HG03039 (cell line): ENCODE measurements around the gene MOB3A.

Source experiments
- ATAC-seq: cut with Tn5 transposase; IDR thresholded peaks from one replicate; pipeline ENCODE4 v1.9.1; 2021; ENCODE audit warnings: mild to moderate bottlenecking, moderate library complexity; ENCODE audit not compliant: unreplicated experiment

Gene MOB3A

DNA sequence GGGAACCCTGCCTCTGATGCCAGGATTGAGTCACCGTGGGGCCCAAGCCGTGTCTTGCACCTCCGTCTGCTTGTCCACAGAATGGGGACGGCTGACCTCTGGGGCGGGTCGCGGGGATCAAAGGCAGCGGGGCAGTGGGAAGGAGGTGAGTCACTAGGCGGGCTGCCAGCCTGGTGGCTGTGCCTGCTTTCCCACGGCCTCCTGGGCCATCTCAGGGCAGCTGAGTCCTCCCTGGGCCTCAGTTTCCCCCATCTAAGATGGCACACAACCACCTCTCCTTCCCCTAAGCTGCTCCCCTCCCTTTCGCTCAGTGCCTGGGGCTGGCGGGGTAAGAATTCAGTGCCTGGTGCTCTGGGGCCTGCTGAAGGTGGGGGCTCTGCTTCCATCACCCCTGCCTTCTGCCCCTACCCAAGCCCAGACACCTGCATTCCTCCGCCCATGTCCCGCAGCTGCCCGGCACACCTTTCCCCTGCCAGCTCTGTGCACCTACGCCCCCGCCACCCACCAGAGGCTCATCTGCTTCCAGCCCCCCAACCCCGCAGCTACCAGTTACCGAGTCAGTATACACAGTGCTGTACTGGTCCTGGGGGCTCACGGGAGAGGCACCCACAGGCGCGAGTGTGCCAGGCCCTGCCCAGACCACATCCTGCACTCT, 48.5 kb downstream of the MOB3A start:
- no peak for ATAC-seq

DNA sequence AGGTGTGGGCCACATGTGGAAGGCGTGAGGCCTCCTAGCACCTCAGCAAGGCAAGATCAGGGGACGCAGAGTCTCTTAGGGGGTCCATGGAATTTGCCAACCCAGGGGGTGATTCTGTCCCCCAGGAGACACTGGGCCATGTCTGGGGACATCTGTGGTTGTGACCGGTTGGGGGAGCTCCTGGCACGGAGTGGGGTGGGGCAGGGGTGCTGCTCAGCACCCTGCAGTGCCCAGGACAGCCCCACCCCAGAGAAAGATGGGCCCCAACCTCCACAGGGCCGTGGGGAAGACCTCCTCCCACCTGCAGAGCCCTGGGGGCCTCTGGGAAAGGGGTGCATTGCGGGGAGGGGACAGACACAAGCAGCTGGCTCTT, 49.1 kb downstream of the MOB3A start:
- no peak for ATAC-seq

GRCh38 chr19:2046046-2046907, 49.8 kb downstream of the MOB3A start:
- no peak for ATAC-seq

DNA sequence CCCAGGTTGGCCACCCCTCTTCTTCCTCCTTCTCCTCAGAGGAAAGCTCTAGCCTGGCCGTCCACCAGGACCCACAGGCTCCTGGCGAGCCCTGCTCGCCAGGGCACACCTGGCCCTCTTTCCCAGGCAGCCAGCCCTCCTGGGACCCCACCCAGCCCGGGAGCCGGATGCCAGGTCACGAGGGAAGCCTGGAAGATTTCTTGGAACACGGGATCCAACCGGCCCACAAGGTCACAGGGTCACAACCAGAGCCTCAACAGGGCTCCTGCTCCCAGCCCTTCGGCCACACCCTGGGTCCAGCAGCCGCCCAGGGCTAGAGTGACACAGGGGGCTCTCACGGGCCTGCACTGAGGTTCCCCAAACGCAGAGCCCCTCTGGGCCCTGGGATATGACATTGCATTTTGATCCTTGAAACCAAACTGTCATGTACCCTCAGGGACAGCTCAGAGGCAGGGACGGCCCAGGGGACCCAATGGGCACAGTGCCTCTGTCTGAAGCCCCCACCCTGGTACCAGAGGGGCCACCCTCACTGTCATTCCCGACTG, 50.6 kb downstream of the MOB3A start:
- no peak for ATAC-seq

GRCh38 chr19:2044709-2045500, 51.2 kb downstream of the MOB3A start:
- ATAC-seq = no peak

GRCh38 chr19:2043961-2044708, 52.0 kb downstream of the MOB3A start:
- ATAC-seq = no peak

DNA sequence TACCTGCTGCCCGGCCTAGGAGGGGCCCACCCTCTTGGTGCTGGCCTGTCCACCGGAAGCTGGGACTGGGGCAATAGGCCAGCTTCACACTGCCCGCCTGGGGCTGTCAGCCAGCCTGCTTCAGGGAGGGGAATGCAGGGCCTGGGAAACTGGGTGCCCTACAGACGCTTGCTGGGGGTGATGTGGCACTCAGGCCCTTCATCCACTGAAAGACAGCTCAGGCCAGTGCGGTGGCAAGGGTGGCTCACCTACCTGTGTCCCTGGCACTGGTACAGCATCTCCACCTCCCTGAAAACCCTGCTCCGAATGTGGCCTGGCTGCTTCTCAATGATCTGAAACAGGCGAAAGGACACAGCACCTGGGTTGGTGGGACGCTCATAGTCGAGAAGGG, 52.9 kb downstream of the MOB3A start:
- no peak for ATAC-seq

GRCh38 chr19:2042485-2043250, 53.5 kb downstream of the MOB3A start:
- ATAC-seq = peak; percentile 3

- ATAC-seq = peak; percentile 57
Observed at GRCh38 chr19:2041683-2042484, 54.2 kb downstream of the MOB3A start.

- ATAC-seq = no peak
Observed at GRCh38 chr19:2041433-2041682, 54.8 kb downstream of the MOB3A start.

DNA sequence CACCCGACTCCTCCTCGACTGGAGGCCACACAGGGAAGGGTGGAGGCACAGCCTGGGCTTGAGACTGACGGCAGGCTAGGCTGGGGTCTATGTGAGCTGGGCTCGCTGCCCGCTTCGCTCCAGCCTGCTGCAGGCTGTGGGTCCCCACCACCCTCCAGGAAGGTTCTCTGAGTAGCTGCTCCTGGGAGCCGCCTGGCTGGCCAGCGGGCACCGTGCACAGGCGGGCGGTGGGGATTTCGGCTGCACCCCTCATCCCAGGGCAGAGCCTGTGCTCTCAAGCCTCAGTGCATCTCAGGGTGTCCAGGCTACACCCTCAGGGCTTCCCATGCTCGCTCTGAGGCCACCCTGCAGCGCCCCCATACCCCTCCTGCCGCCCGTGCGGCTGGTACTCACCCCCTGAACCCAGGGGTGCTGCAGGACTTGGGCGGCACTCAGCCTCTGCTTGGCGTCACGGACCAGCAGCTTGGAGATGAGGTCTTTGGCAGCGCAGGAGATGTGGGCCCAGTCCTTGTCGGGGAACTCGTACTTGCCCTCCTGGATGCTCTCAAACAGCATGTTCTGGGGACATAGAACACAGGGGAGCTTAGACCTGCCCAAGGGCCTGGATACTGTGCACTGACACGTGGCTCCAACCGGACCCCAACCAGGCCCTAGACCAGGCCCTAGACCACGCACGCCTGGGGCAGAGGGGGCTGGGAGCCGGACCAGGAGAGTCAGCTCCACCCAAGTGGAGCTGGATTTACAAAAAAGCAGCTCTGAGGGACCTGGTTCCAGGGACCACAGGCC, 55.3 kb downstream of the MOB3A start:
- no peak for ATAC-seq

- no peak for ATAC-seq
Observed at GRCh38 chr19:2039959-2040646, 56.0 kb downstream of the MOB3A start.

- ATAC-seq = no peak
Observed at GRCh38 chr19:2039089-2039958, 56.8 kb downstream of the MOB3A start.

DNA sequence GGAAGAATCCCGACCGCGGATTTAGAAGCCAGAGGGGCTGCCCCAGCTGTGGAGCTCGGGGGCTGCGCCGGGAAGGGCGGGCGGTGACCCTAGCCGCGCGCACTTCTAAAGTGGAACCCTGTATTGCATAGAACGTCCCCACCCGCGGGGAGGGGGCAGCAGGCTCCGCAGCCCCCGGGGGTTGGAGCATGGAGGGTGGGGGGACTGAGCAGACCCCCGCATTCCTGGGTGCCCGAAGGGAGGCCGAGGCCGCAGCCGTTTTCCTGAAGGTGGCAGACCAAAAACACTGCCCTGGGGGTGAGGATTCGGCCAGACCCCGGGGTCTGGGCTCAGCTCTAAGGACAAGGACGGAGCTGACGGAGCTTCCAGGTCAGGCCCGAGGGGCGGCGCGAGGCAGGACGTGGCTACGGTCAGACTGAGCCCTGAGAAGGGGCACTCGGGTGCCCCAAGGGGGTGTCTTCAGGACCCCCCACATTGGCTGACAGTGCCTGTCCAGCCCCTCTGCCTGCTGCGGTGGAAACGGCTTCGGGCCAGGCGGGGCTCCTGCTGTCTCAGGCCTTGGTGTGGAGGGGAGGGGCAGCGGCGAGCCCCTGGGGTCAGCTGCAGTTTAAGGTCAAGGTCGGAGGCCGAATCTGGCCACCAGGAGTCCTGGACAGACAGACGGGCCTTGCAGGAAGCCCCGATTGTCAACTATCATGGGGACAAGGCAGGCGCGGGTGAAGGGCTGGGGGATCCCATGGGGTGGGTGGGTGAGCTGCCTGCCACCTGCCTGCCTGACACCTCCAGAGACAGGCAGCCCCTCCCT, 57.6 kb downstream of the MOB3A start:
- ATAC-seq = no peak

GRCh38 chr19:2037651-2038255, 58.4 kb downstream of the MOB3A start:
- ATAC-seq = no peak

DNA sequence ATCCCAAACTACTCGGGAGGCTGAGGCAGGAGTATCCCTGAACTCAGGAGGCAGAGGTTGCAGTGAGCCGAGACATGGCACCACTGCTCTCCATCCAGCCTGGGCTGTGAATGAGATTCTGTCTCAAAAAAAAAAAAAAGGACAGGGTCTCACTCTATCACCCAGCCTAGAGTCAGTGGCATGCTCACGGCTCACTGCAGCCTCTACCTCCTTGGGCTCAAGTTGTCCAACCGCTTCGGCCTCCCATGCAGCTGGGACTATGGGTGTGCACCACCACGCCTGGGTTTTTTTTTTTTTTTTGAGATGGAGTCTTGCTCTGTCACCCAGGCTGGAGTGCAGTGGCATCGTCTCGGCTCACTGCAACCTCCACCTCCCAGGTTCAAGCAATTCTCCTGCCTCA, 59.7 kb downstream of the MOB3A start:
- ATAC-seq = no peak
